Upper lobe of right lung (tissue), 1 donor: Measurements from ENCODE around the gene COG7. TPM values are rescaled to one million over a fixed set of nuclear protein-coding genes. Genes with fewer than 3 reads are reported as not detected.

Experiments used
- ATAC-seq: fragments of 200-7000 bp; cut with Tn5 transposase; one replicate; pipeline ENCODE4 v1.9.1; 2020; ENCODE audit warnings: mild to moderate bottlenecking, moderate library complexity
- DNase-seq: peaks from one replicate; pipeline ENCODE4 v3.0.0-alpha.2; 2020
- H3K27ac ChIP-seq: fragments of 200-600 bp; one replicate; pipeline ENCODE4 v1.8.0; 2022
- H3K27me3 ChIP-seq: fragments of 200-600 bp; one replicate; pipeline ENCODE4 v1.8.0; 2022; ENCODE audit warnings: mild to moderate bottlenecking
- H3K36me3 ChIP-seq: fragments of 200-600 bp; one replicate; pipeline ENCODE4 v1.8.0; 2022
- H3K4me1 ChIP-seq: fragments of 200-600 bp; one replicate; pipeline ENCODE4 v1.8.0; 2022
- H3K4me3 ChIP-seq: fragments of 200-600 bp; one replicate; pipeline ENCODE4 v1.8.0; 2022; ENCODE audit warnings: mild to moderate bottlenecking
- H3K9me3 ChIP-seq: fragments of 200-600 bp; one replicate; pipeline ENCODE4 v1.8.0; 2022
- intact Hi-C: fragments of 100-400 bp; cut with DNase I; formaldehyde crosslinking; loops from one replicate; pipeline ENCODE4 v1.11.0; 2022
- total RNA-seq: library from RNA; stranded (reverse); fragmentation: NEBNext Ultra II Directional; extraction: Animal tissue kit (Norgen Biotek cat#: 25700); gene quantifications from one replicate; pipeline ENCODE4 v1.2.1, GENCODE V29; 2021
- TF ChIP-seq, protein P1 (sequence below): fragments of 200-600 bp; IDR thresholded peaks from one replicate; pipeline ENCODE4 v1.8.0; 2022; ENCODE audit warnings: antibody characterized with exemption
- donor health status: DM: no; HTN: yes; CAD: no; lungs with severe emphysema.

Gene COG7
- total RNA-seq, 1 donor from 2014 or later: 21.2 TPM

- no peak overlapping the region for H3K4me3 ChIP-seq
- ATAC-seq (peak; percentile 51), DNase-seq (no peak)
- no peaks in the 10 kb centered on the region for H3K27me3 ChIP-seq
- intact Hi-C loops: no loop called here
- TF ChIP-seq, protein P1, sequence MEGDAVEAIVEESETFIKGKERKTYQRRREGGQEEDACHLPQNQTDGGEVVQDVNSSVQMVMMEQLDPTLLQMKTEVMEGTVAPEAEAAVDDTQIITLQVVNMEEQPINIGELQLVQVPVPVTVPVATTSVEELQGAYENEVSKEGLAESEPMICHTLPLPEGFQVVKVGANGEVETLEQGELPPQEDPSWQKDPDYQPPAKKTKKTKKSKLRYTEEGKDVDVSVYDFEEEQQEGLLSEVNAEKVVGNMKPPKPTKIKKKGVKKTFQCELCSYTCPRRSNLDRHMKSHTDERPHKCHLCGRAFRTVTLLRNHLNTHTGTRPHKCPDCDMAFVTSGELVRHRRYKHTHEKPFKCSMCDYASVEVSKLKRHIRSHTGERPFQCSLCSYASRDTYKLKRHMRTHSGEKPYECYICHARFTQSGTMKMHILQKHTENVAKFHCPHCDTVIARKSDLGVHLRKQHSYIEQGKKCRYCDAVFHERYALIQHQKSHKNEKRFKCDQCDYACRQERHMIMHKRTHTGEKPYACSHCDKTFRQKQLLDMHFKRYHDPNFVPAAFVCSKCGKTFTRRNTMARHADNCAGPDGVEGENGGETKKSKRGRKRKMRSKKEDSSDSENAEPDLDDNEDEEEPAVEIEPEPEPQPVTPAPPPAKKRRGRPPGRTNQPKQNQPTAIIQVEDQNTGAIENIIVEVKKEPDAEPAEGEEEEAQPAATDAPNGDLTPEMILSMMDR: no peak
- no peaks in the 10 kb centered on the region for H3K36me3 ChIP-seq
- H3K4me1 ChIP-seq: no peaks in the 10 kb centered on the region
- H3K27ac ChIP-seq: no peak overlapping the region
- H3K9me3 ChIP-seq: no peaks in the 10 kb centered on the region
These were observed 110.8 kb downstream of the COG7 start for GRCh38 chr16:23342083-23342640.

DNA sequence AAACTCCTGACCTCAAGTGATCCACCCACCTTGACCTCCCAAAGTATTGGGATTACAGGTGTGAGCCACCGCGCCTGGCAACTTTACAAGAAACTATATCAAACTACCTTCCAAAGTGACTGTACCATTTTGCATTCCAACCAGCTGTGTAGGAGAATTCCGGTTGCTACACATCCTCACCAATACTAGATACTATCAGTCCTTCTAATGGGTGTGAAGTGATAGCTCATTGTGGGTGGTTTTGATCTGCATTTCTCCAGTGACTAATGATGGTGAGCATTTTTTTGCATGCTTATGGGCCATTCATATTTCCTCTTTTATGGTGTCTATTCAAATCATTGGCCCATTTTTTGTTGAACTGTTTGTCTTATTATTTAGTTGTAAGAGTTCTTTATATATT lies 113.2 kb downstream of the COG7 start:
- Histone ChIP-seq H3K9me3 (no peaks in the 10 kb centered on the region), H3K36me3 (no peaks in the 10 kb centered on the region), H3K4me3 (no peak overlapping the region), H3K27me3 (no peaks in the 10 kb centered on the region), H3K4me1 (no peaks in the 10 kb centered on the region), H3K27ac (no peak overlapping the region)
- ATAC-seq: no peak
- no peak for DNase-seq
- intact Hi-C loops: no loop called here
- TF ChIP-seq, protein P1: no peak

Other genes with a start within 250 kb of the COG7 start
- gene SCNN1B, start 150.9 kb downstream of the COG7 start, total RNA-seq: 50.3 TPM
- gene GGA2, start 57.3 kb upstream of the COG7 start, total RNA-seq: 161 TPM
- 15.3 TPM for gene EARS2, start 104.2 kb upstream of the COG7 start, total RNA-seq
- 42.3 TPM for gene UBFD1, start 104.5 kb upstream of the COG7 start, total RNA-seq
- 49.2 TPM for gene NDUFAB1, start 143.1 kb upstream of the COG7 start, total RNA-seq
- gene PALB2, start 188.1 kb upstream of the COG7 start, total RNA-seq: 11.7 TPM
- gene DCTN5, start 188.3 kb upstream of the COG7 start, total RNA-seq: 48.7 TPM
- 1.8 TPM for gene PLK1, start 225.7 kb upstream of the COG7 start, total RNA-seq